ENCODE data around the gene CCDC92B.
"Not testable (repeated sequence)": the region's sequence is repeated elsewhere in the genome, so short reads cannot be mapped to it uniquely, and the experiment has no call there.

Gene CCDC92B

DNA sequence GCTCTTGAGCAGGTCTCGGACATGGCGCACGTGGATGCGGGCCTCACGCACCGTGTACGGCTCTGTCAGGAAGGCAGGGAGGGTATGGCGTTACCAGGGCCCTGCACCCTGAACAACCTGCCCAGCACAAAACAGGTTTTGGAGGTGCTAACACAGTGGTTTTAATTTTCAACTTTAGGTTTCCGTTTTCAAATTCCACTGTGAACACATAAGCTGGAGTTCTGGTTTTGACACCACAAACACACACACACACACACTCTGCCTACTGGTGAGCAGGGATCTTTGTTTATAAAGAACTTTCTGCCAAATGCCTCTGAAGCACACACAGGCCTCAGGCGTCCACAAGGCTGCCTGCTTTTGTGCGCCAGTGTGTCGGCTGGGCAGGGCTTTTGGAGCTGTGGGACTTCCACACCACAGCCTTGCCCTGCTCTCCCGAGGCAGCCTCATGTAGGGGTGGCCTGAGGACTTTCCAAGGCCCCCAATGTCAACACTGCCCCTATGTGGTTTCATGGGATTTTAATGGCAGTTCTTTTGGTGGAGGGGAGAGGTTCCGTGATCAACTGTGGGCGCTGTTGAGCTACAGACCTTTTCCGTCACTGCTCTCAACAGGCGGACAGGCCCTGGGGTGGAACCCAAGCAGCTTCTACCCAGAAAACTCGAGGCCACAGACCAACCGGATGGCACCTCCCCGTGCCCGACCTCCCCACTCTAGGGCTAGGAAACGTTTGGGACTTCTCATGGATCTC is 47.3 kb downstream of the CCDC92B start:
- no peak for DNase-seq

DNA sequence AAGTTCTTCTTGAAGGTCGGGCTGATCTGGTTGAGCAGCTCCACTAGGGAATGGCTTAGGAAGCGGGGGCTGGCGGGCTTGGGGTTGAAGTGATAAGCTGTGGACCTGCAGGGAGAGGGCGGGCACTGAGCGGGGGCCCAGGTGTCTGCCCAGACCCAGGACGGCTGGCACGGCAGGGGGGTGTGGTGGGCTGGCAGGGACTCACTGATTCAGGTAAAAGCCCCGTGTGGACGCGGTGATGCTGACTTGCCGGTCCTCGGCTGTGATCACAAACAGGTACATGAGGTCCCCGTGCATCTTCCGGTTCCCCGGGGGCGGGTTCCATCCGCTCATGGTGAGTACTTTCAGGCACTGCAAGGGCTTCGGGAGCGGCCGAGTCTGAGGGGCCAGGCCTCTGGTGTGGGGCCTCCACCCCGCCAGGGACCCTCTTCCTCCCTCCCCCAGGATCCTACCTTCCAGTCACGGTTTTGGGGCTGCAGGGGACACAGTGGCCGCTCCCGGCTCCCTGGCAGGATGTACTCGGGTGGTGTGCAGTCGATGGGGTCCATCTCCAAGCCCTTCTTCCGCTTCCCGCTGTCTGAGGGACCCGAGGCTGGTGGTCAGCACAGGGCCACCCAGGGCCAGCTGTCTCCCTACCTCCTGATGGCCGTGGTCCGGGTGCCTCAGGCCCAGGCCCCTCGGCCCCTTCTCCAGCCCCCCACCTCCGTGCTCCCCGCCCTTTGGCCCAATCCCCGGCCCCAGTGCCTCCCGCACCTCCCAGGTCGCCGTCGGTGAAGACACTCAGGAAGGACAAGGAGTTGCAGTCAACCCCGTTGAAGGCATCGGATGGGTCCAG is 48.1 kb downstream of the CCDC92B start:
- DNase-seq = no peak

DNA sequence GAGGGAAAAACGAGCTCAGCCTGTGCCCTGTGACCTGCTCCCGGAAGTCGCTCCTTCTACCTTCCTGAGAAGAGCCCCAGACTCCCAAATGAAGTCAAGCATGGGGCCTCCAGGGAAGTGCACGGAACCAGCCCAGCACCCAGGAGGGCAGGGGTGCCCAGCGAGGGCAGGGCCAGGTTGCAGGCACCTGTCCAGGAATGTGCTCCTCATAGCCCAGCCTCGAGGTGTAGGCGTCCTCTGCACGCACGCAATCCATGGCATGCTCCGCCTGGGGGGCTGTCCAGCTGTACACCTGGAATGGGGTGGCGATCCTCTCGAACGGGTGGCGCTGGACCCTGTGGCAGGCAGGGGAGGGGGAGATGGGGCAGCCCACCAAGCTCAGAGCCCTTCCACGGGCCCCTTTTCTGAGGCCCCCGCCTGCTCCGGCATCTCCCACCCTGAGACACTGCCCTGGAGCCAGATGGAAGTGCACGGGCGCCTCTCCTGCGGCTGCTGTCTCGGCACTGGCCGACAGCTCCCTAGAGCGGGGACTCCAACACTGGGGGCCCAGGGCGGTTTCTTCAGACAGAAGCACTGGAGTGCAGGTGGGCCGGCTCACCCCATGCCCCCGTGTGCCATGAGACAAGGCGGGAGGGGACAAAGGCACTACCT is 48.8 kb downstream of the CCDC92B start:
- DNase-seq = no peak

DNA sequence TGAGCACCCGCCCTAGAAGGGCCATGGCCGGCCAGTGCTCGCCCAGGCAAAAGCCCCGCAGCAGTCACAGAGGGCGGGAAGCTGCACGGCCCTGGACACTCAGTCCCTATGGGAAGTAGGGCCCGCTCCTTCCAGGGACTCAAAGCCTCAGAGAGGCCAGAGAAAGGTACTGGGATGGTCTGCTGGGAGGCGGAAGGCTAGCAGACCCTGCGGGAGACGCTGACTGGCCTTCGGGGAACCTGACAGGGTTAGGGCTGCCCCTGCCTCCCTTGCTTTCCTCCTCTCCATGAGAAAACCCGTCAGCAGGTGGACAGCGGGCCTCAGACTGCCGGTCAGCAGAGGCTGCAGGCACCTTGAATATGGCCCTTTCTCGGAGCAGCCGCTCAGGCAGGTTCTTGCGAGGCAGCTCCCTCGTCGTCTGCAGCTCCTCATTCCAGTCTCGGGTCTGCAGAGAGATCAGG is 49.4 kb downstream of the CCDC92B start:
- DNase-seq = no peak

DNA sequence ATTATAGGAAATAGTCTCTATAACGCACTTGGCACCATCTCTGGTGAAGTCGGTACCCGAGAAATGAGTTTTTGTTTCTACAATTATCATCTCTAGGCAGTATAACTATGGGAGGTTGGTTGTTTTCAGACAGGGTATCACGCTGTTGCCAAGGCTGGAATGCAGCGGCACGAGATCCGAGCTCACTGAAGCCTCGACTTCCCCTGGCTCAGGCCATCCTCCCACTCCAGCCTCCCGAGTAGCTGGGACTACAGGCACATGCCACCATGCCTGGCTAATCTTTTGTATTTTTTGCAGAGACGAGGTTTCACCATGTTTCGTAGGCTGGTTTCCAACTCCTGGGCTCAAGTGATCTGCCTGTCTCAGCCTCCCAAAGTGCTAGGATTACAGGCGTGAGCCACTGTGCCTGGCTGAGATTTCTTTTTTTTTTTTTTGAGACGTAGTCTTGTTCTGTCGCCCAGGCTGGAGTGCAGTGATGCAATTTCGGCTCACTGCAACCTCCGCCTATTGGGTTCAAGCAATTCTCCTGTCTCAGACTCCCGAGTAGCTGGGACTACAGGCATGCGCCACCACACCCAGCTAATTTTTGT is 50.1 kb downstream of the CCDC92B start:
- DNase-seq = not testable (repeated sequence)

DNA sequence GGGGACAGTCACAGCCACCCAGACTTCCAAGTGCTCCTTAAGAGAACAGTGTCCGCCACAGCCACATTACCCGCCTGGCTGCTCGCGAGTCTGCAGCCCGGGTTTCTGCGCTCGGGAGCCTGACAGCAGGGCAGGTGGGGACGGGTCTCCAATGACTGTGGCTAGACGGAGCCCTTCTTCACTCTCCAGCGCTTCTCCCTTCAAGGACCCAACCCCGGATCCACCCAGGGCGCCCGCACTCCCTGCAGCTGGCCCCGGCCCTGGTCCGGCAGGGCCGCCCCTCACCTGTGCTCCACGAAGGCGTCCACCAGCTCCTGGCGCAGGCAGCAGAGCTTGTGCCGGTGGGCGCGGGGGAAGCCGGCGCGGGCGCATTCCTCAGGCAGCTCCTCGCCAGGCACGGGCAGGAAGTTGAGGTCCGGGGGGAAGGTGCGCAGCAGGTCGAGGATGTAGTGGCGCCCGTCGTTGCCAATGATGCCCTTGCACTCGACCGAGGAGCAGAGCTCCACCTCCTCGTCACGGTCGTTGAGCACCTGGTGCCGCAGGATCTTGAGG is 51.8 kb downstream of the CCDC92B start:
- no peak for DNase-seq

DNA sequence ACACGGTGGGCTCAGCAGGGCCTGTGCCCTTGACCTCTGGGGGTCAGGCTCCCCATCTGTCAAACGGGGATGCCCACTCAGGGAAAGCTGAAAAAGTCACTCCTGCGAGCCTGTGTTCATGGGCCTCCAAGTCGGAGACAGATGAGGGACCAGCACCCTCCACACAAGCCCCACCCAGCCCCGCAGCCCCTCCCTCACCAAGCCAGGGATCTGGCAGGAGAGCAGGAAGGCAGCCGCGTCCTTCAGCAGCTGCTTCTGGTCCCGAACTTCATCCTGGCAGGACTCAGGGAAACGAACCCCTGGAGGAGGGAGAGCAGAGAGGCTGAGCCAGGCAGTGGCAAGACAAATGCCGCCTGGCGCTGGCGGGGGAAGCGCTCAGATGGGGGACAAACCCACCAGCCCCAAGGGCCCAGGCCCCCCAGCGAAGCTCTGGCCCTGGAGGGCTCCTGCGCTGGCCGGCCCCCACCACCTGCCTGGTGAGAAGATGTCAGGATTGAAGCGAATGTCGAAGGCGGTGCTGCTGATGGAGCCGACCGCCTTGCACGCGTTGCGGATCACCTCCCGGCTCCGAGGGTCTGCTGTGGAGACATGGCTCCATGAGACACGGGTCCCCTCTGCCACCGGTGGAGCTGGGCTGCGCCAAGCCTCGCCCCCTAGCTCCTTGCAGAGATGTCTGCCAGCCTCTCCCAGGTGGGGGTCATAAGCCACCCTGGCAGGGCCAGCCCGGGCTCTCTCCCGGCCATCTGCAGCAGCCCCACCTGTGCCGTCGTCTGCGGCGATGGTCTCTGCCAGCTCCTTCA is 53.3 kb downstream of the CCDC92B start:
- no peak for DNase-seq

DNA sequence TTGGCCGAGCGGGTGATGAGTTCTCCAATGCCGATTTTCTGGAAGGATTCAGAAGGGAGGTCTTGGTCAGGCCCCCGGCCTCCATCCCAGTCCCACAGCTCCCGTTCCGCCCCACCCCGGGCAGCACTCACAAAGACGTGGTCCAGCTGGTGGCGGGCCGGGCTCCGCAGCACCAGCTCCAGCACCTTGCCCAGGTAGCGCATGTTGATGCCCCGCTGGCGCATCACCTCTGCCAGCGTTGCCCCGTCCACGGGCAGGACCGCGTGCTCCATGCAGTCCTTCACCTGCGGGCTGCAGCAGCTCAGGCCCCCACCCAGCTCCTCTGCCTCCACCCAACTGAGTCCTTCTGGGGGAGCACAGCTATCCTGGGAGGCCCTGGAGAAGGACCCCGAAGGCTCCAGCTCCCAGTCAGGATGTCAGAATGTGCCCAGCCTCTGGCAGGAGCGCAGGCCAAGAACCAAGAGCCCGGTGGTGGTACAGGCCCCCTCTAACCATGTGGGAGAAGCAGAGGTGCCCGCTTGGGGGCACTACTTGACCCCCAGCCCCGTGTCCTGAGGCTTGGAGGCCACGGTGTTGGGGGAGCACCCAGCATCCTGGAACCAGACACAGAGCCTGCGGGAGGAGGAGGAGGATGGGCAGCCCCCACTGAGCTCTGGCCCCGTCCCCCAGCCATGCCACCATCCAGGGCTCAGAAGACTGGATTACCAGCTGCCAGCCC is 54.0 kb downstream of the CCDC92B start:
- no peak for DNase-seq

DNA sequence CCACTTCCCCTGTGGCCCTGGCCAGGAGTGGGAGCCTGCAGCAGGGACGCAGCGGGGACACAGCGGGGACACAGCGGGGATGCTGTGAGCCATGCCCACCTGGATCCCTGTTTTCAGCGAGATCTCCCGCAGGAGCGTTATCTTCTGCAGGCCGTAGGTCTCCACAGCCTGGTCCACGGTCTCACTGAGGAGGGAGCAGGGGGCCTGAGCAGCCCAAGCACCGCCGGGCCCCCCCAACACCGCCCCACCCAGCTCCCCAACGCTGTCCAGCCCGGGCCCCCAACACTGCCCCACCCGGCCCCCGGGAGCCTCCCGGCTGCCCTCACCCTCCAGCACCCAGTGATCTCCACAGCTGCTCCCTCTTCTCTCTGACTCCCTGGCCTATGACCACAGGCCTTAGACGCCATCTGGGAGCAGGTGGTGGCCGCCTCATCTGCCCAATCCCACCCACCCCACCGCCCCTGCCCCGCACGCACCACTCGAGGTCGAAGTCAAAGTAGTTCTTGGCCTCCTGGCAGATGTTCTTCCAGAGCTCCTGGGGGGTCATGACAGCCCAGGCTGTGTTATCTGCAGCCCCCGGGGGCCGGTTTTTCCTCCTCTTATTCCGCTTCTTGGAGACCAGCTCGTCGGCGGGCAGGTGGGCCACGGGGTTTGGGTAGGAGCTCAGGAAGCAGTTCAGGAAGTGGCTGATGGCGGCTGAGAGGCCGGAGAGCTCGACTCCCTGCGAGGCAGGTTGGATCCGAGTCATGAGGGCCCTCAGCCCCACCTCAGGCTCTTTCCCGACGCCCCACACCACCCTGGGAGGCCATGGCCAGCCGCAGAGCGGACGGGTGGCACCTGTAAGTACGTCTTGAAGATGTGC is 54.8 kb downstream of the CCDC92B start:
- DNase-seq = no peak

DNA sequence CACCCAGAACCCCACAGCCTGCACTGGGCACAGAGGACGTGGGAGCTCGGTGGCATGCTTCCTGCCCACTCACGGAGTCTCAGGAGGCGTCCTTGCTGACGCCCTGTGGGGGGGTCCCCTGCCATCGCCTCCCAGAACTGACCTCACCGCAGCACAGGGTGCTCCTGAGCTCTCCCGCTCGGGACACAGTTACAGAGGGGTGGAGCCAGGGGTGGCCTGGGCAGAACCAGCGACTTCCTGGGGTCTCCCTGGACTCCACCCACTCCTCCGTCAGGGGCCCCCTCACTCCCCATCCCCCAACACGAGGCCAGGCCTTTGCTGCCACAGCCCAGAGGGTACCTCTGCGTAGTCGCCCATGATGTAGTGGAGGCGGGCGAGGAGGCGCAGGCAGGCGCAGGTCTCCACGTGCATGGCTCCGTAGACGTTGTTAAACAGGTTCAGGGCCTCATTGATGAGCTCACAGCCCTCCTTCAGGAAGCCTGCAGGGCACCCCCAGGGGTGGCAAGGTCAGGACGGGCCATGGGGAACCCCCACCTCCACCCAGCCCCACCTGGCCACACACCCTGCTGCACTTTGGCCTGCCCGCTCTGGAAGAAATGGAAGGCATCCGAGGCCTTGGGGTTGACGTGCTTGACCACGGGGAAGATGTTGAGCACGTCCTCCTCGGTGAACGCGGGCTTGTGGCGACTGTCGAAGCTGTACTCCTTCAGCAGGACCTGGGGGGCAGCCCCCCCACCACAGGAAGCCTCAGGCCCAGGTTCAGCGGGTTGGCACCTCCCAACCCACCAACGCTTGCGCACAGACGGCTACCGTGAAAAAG is 55.7 kb downstream of the CCDC92B start:
- DNase-seq = no peak

DNA sequence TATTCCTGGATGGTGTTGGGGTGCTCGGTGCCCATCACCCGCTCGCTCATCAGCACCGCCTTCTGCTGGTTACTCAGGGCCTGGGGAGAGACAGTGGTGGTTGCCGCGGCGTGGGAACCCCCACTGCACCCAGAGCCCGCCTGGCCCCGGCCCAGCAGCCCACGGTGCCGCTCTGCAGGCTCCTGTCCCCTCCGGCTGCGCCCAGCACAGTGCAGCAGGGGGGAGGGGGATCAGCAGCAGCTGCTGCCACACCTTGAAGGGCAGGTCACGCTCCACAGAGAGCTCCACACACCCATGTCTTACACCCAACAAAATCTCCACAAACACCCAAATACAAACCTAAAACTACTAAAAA is 56.7 kb downstream of the CCDC92B start:
- no peak for DNase-seq

DNA sequence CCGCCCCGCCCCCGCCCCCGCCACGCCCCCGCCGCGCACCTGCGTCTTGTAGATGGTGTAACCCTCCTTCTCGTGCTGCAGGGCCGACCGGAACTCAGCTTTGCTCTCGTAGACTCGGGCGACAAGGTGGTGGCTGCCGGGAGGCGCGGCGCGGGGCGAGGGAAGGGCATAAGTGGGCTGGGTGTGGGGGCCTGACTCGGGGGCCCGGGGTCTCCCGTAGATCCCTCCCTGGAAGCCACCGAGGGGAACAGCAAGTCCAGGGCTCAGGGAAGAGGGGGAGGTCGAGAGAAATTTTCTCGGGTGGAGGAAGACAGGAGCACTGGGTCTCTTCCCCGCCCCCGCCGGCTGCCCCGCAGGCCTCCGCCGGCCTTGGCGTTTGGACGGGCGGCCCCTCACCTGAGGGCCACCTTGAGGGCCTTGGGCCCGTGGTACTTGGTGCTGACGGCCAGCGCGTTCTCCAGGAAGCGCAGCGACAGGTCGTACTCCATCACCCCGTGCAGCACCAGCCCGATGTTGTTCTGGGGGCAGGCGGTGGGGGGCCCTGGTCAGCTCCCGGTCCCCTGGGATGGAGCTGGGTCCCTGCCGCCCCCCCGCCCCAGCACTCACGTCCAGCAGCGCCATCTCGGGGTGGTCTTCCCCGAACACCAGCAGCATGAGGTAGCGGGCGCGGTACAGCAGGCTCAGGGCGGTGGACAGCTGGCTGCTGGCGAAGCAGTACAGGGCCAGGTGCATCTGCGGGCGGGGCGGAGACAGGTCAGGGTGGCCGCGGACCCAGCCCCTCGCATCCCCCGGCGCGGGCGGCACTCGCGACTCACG is 57.3 kb downstream of the CCDC92B start:
- no peak for DNase-seq

DNA sequence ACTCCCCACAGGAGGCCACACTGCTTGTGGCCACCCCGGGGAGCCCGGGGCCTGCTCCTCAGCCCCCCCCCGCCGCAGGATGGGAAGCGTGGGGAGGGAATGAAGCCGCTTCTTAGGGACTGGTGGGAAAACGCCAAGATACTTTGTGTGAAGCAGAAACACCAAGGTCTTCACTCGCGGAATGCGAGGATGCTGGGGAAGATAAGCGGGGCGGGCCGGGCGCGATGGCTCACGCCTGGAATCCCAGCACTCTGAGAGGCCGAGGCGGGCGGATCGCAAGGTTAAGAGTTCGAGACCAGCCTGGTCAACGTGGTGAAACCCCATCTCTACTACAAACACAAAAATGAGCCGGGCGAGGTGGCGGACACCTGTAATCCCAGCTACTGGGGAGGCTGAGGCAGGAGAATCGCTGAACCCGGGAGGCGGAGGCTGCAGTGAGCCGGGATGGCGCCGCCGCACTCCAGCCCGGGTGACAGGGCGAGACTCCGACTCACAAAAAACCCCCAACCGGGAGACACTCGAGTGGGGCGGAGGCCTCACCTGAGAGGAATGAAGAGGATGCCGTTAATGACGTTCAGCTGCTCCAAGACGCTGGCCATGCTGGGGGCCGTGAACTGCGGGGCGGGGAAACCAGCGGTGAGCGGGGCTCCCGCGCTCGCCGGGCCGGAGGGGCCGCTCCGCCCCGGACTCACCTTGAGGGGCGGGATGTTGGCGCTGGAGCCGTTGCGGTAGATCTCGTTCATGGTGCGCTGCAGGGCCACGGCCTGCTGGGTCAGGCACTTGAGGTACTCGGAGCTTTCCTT is 58.2 kb downstream of the CCDC92B start:
- no peak for DNase-seq

DNA sequence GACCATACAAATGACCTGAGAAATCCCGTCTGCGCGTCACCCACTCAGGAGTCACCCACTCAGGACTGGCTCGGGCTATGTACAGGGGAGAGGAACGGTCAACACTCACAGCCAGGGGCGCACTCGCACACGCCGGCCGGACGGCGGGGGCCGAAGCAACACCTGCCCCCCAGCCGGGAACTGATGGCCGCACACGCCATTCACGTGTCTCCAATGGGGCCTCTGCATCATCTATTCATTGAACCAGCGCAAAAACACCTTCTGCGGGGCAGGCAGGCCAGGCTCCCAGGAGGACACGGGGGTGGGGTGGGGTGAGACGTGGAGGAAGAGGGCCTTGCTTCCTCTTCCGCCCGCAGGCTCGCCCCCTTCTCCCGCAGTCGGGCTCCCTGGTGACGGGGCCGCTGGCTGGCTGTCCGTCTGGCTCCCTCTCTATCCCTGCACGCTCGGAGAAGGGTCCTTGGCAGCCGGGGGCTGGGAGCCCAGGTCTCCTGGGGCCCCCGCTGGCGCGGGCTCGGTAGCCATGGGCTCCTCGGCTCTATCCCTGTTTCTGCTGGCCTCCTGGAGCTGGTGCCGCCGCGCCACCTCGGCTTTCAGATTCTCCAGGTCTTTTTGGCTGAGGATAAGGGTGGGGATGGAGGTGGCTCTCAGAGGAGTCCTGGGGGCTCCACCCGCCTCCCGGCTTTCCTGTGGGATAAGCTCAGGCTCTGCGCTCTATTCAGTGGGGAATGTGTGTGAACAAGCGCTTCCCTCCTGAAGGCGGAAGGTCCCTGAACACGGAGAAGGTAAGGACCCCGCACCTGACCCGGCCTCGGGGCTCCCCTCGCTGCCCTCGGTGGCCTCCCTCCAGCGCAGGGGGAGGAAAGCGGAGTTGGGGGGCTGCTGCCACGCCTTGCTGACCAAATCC is 59.0 kb downstream of the CCDC92B start:
- peak; percentile 45 for DNase-seq

DNA sequence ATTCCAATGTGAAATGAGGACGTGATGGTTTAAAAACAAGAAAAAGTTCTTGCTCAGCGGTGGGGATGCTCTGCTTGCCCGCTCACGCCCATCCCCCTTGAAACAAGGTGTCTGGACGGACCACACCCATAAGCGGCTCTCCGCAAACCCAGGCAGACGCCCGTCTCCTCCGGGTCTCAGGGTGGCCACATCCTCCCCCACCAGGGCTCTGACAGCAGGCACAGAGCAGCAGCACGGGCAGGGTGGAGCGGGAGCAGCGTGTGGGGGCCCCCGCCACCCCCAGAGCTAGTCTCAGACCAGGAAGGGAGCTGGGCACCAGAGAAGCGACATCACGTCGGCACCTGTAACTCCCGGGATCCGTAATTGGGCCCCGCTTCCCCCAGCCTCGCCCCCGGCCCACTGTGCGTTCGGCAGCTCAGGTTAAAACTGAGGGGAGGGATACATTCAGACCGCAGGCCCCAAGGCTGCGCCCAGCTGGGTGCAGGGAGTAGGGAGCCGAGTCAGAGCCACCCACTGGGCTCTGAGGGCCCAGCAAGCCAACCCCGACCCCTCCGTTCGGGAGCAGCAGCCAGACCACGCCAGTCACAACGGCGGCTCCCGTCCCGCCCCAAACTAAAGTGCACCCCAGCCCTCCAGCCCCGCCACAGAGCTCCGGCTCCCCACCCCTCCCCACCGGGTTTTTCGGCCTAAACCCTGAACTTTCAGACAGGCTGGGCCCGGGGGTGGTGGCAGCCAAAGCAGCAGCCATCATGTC is 59.9 kb downstream of the CCDC92B start:
- DNase-seq = peak; percentile 84

Measured in DMS53 (cell line).